Measurements from ENCODE around the gene ZNF782. TPM values are rescaled to one million over a fixed set of nuclear protein-coding genes. Genes with fewer than 3 reads are reported as not detected.

ZNF782 gene
- total RNA-seq, 1 experiment from 2014 or later = 4.9 TPM

DNA sequence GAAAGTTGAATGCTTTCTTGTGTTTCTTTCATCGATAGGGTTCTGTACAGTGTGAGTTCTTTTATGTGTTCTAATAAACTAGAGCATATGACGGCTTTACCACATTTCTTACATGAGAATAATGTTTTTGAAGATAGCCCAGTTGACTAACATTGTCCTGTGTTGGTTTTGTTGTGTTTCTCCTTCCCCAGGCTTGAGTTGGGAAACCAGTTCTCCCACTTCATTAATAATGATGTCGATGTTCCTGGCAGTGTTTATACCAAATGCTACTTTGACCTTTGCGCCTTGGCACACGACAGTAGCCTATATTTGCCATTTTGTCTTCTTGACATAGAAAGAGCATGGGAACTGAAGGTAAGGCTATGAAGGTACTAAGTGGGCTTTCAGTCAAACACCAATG lies 14.4 kb upstream of the ZNF782 start:
- Histone ChIP-seq H3K4me1 (ENCODE audit: insufficient read depth, low read length) (no peaks in the 10 kb centered on the region; the same call in 1 of the 2 replicates), H3K9me3 (ENCODE audit: control insufficient read depth, low read depth, low read length) (no peaks in the 10 kb centered on the region), H4K91ac (ENCODE audit: insufficient read length, low read depth, low read length) (no peak overlapping the region), H3K79me2 (ENCODE audit: insufficient read depth, low read length) (no peaks in the 10 kb centered on the region), H3K27me3 (ENCODE audit: insufficient read depth, low read length) (no peaks in the 10 kb centered on the region), H2BK120ac (ENCODE audit: low read depth, low read length, poor library complexity, severe bottlenecking) (no peak overlapping the region), H2BK15ac (ENCODE audit: low read depth, low read length) (no peak overlapping the region), H3K79me1 (ENCODE audit: insufficient read depth, low read depth, low read length, poor library complexity, severe bottlenecking) (no peaks in the 10 kb centered on the region), H3T11ph (ENCODE audit: low read length) (no peak overlapping the region), H4K5ac (ENCODE audit: insufficient read length, low read depth, low read length) (no peak overlapping the region), H2BK12ac (ENCODE audit: insufficient read length, low read depth, low read length) (no peak overlapping the region), H3K9ac (ENCODE audit: extremely low read depth, insufficient read length, low read length) (no peak overlapping the region), H3K4ac (ENCODE audit: low read depth, low read length) (no peak overlapping the region), H3K56ac (ENCODE audit: insufficient read length, low read depth, low read length) (no peak overlapping the region), H4K20me1 (ENCODE audit: control insufficient read depth, insufficient read depth, insufficient read length) (no peaks in the 10 kb centered on the region), H3K18ac (ENCODE audit: insufficient read length, low read depth, low read length) (no peak overlapping the region), H3K23me2 (ENCODE audit: insufficient read length, low read depth, low read length, poor library complexity, severe bottlenecking) (no peaks in the 10 kb centered on the region), H3K23ac (ENCODE audit: insufficient read length, low read depth, low read length) (no peak overlapping the region), H2AFZ (ENCODE audit: low read length) (no peak overlapping the region), H4K8ac (replicated peaks; ENCODE audit: insufficient read length, low read depth, low read length) (no peak overlapping the region), H3K14ac (ENCODE audit: insufficient read depth, low read length) (no peak overlapping the region), H2AK5ac (ENCODE audit: insufficient read length, low read length) (no peak overlapping the region), H2BK20ac (ENCODE audit: low read depth, low read length, poor library complexity, severe bottlenecking) (no peak overlapping the region), H2BK5ac (ENCODE audit: insufficient read length, low read length) (no peak overlapping the region), H3K4me2 (ENCODE audit: insufficient read depth, insufficient read length, low read length) (no peak overlapping the region), H3K27ac (ENCODE audit: insufficient read length, low read depth, low read length) (no peak overlapping the region)
- H3K4me3 Mint-ChIP-seq = no peak overlapping the region
- H3K27me3 Mint-ChIP-seq (ENCODE audit: low read depth) = peaks cover 17% of the 10 kb centered on the region
- DNase-seq = no peak
- TF ChIP-seq, protein P1, sequence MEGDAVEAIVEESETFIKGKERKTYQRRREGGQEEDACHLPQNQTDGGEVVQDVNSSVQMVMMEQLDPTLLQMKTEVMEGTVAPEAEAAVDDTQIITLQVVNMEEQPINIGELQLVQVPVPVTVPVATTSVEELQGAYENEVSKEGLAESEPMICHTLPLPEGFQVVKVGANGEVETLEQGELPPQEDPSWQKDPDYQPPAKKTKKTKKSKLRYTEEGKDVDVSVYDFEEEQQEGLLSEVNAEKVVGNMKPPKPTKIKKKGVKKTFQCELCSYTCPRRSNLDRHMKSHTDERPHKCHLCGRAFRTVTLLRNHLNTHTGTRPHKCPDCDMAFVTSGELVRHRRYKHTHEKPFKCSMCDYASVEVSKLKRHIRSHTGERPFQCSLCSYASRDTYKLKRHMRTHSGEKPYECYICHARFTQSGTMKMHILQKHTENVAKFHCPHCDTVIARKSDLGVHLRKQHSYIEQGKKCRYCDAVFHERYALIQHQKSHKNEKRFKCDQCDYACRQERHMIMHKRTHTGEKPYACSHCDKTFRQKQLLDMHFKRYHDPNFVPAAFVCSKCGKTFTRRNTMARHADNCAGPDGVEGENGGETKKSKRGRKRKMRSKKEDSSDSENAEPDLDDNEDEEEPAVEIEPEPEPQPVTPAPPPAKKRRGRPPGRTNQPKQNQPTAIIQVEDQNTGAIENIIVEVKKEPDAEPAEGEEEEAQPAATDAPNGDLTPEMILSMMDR (conservative IDR thresholded peaks at IDR 0.05) = no peak
- H3K4me1 Mint-ChIP-seq = peaks cover 0 to 3% of the 10 kb centered on the region in 2 experiments; a peak in 1 of 4 replicates
- peaks cover 12 to 16% of the 10 kb centered on the region in 2 experiments for H3K9me3 Mint-ChIP-seq
- H3K27ac Mint-ChIP-seq = no peak overlapping the region
- H3K36me3 Mint-ChIP-seq (ENCODE audit: insufficient read depth in 1 of 3, low read depth in 3 of 3) = peaks cover 6 to 14% (median 6%) of the 10 kb centered on the region in 3 experiments; a peak in 4 of 7 replicates
- WGBS (ENCODE audit: extremely low coverage, insufficient read length, low lambda C conversion rate) = no CpG with 5 or more reads among the region's 5 CpGs
